Motor neuron (in vitro differentiated cells): Measurements from ENCODE around the gene SPATA24. TPM values are rescaled to one million over a fixed set of nuclear protein-coding genes. Genes with fewer than 3 reads are reported as not detected.
"Not testable (repeated sequence)": the region's sequence is repeated elsewhere in the genome, so short reads cannot be mapped to it uniquely, and the experiment has no call there.

Experiments used
- ATAC-seq, 8 experiments: fragments of 200-7000 bp; cut with Tn5 transposase; replicated peaks in 6 of 8; 2 replicates each; pipeline ENCODE4 v1.8.0; 2021; ENCODE audit warnings: mild to moderate bottlenecking in 8 of 8, moderate library complexity in 8 of 8
- H3K27ac ChIP-seq, 2 donors: fragments of 250-450 bp; sonication (Bioruptor Pico); 2 replicates each; pipeline ENCODE4 v1.9.0; 2021; ENCODE audit warnings: antibody characterized with exemption in 2 of 2, mild to moderate bottlenecking in 2 of 2, moderate library complexity in 1 of 2
- H3K4me1 ChIP-seq, 2 donors: fragments of 250-450 bp; sonication (Bioruptor Pico); replicated peaks in 1 of 2; 2 replicates each; pipeline ENCODE4 v1.6.1; 2021; ENCODE audit warnings: antibody characterized with exemption in 2 of 2, mild to moderate bottlenecking in 2 of 2, moderate library complexity in 1 of 2
- H3K4me3 ChIP-seq, 5 donors: fragments of 250-450 bp; sonication (Bioruptor Pico); 2 replicates each; pipeline ENCODE4 v1.9.0; 2021; ENCODE audit warnings: antibody characterized with exemption in 5 of 5, mild to moderate bottlenecking in 5 of 5, moderate library complexity in 4 of 5
- whole genome bisulfite sequencing, 10 experiments: fragments of 450-650 bp; shearing (Covaris generic); methylation state at CpG; one replicate each; pipeline ENCODE4 v1.0.0; 2022; 5-methylcytosine and 5-hydroxymethylcytosine counted together
- in situ Hi-C, 9 experiments: fragments of 400-800 bp; cut with MboI; loops; one replicate each; pipeline ENCODE4 v1.15.0; 2021; ENCODE audit warnings: low sequenced_read_pairs in 9 of 9, low pct_unique_long_range_greater_than_20kb in 2 of 9; ENCODE audit not compliant: unreplicated experiment in 9 of 9
- total RNA-seq, 8 experiments: library from RNA; unstranded; fragments of 300-600 nt; gene quantifications; 2 replicates each; pipeline versions ENCODE4 v1.2.3 to v1.2.4, GENCODE V29; 2022

The SPATA24 gene
- total RNA-seq, 8 experiments from 2014 or later, result 8.3 to 13.2 (median 10.5) TPM

DNA sequence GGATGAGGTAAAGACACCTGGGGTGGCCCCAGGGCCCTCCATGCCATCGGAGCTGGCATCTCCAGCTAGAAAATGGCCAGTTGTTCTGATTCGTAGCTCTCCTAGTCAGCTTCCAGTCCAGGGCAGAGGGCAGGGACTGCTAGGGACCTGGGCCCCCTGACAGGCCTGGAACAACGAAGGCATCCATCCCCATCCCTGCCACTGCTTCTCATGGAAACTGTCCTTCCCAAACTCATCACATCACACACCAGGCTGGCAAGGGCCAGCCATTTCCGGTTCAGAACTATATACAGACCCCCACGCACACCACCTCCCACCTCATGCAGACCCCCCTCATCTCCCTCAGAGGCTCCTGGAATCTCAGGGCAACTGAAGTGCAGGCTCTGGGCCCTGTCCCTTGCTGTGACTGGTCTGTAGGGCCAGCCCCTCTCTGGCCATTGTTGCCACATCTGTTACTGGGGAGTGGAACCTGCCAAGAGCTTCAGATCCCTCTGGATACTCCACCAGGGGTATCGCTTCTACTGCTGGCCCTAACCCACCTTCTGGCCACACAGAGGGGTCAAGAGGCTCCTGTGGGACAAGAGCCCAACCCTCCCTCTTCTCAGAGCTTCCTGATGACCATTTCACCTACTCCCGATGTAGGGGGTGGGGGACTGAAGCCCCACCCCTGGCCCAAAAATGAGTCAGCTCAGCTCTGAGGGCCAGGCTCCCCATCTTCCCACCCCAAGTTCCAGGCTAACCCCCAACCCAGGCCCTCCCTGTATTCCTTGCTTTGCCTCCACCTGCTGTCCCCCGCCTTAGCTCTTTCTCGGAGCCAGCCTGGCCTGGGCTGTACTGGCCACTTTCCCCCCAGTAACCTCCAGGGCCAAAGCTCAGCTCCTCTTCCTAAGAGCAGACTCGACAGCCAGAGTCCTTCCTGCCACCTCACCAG is 13.0 kb downstream of the SPATA24 start:
- H3K4me3 ChIP-seq, result no peak overlapping the region
- H3K4me1 ChIP-seq, result no peaks in the 10 kb centered on the region
- in situ Hi-C loops, result no loop called here
- H3K27ac ChIP-seq, result no peak overlapping the region
- no peak for ATAC-seq
- 90 to 100% (median 100%) methylated on average over 1 to 3 of the region's 10 CpGs; no CpG with 5 or more reads in 6 of the 10 experiments for WGBS, 10 experiments

DNA sequence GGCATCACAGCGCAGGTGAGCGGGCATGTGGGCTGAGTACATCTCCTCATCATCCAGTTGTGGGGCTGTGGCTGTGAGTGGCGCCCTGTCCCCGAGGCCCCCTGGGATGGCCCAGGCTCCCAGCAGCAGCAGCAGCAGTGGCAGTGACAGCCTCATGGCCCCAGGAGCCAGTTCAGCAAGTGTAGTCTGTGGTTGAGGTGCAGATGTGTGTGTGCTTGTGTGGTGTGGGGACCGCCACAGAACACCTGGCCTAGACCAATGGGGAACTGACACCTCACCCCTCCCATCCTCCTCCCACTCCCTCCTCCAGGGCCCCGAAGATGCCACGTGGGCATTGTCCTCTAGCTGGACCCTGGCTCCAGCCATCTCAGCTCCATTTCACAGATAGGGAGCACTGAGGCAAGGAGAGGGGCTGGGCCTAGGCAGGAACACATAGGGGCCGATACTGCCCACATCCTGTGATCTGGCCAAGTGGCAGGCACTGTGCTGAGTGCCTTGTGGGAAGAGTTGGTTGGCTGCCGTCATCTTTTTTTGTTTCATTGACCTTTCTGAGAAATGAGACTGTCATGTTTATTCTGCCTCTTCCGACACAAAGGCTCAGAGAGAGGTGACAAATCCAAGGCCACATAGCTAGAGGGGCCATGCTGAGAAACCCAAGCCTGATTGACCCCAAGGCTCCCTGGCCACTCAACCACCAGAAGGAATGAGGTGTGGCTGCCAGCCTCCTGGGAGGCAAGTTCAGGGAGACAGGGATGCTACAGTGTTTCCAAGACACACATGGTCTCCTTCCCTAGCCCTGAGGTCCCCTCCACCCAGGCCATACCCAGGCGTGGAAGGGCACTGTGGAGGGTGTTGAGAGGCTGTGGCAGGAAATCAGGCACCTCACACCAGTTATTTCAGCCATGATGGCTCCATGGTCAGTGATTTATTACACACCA is 13.9 kb downstream of the SPATA24 start, which contains the start of gene MZB1:
Gene MZB1 (minus strand): TSS at position 213 of the 938 bp plus-strand sequence. CDS start 57 bp downstream, at position 156.
- Histone ChIP-seq H3K4me3 (no peak within 1 kb of the TSS), H3K4me1 (no peaks in the 10 kb centered on the region), H3K27ac (no peak within 1 kb of the TSS)
- in situ Hi-C loops, result no loop called here
- ATAC-seq, result no peak
- WGBS, 10 experiments, result 58 to 93% (median 90%) methylated on average over 2 to 3 of the region's 11 CpGs; no CpG with 5 or more reads in 5 of the 10 experiments

DNA sequence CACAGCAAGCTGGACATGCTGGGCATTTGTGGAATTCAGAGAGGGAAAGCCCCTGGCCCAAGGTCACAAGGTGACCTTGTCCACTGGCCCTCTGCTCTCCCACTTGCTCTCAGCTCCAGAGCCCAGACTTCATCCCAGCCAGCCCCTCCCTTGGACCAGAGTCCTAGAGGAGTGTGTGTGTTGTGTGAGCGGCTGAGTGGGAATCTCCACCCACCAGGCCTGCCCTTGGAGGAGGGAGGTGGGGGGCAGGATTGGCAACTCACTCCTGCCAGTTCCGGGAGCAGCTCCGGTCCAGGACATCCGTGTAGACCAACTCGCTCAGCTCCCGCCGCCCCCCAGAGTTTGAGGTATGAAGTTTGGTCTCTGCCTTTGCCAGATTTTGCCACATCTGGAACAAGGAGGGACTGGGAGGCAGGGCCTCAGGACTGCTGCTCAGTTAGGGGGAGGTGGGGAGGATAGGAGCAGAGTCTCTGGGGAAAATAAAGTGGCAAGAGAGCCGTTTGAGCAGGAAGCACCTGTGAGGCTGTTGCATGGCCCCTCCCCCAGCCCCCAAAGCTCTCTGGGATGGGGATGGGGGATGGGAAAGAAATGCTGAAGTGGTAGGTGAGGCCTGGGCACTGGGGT is 15.6 kb downstream of the SPATA24 start:
- ATAC-seq, result peak in 6 of 8 experiments; percentile 13 to 40 (median 28)
- Histone ChIP-seq H3K4me3 (no peak overlapping the region), H3K4me1 (no peaks in the 10 kb centered on the region), H3K27ac (no peak overlapping the region)
- WGBS, 10 experiments, result 6 to 20% methylated on average over 1 to 3 of the region's 8 CpGs; no CpG with 5 or more reads in 8 of the 10 experiments
- in situ Hi-C loops, result no loop called here

DNA sequence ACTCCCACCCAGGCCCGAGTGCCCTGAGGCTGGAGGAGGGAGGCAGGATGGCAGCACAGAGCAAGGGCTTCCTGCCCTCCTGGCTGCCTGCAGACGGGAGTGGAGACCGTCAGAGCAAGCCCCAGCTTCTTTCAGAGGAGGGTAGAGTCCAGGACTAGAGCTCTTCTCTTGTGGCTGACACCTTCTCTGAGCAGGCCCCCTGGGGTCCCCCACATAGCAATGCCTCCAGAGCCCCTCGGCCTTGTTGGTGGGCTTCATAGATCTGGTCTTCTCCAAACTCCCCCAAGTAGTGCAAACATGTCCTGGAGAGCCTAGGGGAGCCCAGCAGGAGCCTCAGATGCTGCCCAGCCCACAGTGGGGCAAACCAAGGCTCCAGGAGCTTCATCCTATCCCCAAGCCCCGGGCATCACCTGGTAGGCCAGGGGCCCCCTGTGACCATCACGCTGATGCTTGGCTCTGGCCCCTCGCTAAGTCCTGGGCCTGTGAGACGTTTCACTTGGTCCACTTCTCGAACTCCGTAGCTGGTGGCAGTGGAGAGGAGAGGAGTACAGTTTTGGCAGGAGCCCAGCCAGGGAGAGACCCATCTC is 16.2 kb downstream of the SPATA24 start:
- in situ Hi-C loops, result no loop called here
- Histone ChIP-seq H3K4me3 (no peak overlapping the region), H3K27ac (no peak overlapping the region), H3K4me1 (no peaks in the 10 kb centered on the region)
- ATAC-seq, result no peak
- 10 to 90% (median 72%) methylated on average over 1 to 4 of the region's 10 CpGs; no CpG with 5 or more reads in 5 of the 10 experiments for WGBS, 10 experiments

DNA sequence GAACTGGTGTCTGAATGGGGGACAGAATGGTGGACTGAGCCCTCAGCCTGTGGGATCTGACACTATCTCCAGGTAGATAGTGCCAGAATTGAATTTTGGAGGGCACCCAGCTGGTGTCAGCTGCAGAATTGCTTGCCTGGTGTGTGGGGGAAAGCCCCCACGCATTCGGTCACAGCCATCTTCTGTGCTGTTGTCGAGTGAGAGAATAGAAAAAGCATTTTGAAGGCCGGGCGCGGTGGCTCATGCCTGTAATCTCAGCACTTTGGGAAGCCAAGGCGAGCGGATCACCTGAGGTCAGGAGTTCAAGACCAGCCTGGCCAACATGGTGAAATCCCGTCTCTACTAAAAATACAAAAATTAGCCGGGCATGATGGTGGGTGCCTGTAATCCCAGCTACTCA is 16.9 kb downstream of the SPATA24 start:
- H3K27ac ChIP-seq, H3K4me3 ChIP-seq, ATAC-seq, H3K4me1 ChIP-seq, in situ Hi-C loops: not testable (repeated sequence)
- whole genome bisulfite sequencing, 10 experiments, result 57 to 100% (median 91%) methylated on average over 1 to 6 of the region's 10 CpGs; no CpG with 5 or more reads in 3 of the 10 experiments

DNA sequence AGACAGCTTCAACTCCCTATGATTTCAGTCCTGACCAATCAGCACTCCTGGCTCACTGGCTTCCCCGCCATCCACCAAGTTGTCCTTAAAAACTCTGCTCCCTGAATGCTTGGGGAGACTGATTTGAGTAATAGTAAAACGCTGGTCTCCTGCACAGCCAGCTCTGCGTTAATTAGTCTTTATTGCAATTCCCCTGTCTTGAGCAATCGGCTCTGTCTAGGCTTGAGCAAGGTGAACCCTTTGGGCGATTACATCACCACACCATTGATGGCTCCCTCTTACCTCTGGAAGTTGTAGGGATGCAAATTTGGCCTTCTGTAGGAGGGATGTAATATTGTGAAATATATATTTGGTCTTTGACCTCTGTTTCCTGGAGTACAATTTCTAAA is 17.8 kb downstream of the SPATA24 start:
- no peak for ATAC-seq
- in situ Hi-C loops, result no loop called here
- WGBS, 10 experiments, result 60 to 100% (median 85%) methylated on average over 1 to 5 of the region's 5 CpGs; no CpG with 5 or more reads in 4 of the 10 experiments

DNA sequence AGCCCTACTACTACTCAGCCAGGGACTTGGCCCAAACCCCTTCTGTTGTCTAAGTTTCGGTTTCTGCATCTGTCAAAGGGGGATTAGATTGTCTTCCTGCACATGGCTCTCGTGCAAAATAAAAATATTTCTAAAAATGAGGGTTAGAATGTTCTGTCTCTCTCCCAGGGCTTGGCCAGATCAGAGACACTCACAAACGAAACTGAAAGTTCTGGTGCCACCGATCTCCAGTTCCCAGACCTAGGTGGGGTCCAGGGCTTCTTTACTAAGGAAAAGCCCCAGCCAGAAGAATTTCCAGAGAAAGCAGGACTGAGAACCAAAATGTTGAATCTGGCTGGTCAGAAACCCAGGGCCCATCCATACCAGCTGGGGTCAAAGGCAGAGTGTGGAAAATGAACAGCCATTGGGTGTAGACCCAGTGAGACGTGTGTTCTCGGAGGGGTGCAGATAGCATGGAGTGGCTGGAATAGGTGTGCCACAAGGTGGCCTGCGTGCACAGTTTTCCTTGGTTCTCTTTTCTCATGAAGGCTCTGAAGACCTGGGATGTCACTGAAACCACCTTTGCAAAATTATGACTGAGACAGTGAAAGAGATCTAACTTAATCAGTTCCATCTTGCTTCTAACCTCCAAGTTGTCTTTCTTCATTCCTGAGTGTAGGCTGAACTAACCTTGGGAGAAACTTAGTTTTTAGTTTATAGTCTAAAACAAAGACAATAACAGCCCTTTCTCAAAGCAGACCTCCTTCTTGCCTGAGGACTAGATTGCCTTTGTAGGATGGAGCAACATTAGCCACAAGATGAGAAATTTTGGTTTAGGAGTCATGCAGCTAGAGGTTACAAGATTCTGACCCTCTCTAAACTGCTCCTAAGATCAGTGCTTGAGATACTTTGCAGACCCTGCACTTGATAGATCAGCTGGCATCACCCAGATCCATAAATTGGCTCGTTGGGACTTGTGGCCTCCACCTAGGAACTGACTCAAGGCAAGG is 18.5 kb downstream of the SPATA24 start:
- no peak overlapping the region for H3K27ac ChIP-seq
- H3K4me1 ChIP-seq, result no peaks in the 10 kb centered on the region
- no peak overlapping the region for H3K4me3 ChIP-seq
- WGBS, 10 experiments, result 0 to 75% (median 23%) methylated on average over 1 to 4 of the region's 8 CpGs; no CpG with 5 or more reads in 5 of the 10 experiments
- in situ Hi-C loops, result no loop called here
- ATAC-seq, result peak in 3 of 8 experiments; percentile 74 to 76 (median 74)

More for the DNA sequence above, 17.8 kb downstream of the SPATA24 start:
- H3K4me1 ChIP-seq, result no peaks in the 10 kb centered on the region
- no peak overlapping the region for H3K27ac ChIP-seq
- no peak overlapping the region for H3K4me3 ChIP-seq

DNA sequence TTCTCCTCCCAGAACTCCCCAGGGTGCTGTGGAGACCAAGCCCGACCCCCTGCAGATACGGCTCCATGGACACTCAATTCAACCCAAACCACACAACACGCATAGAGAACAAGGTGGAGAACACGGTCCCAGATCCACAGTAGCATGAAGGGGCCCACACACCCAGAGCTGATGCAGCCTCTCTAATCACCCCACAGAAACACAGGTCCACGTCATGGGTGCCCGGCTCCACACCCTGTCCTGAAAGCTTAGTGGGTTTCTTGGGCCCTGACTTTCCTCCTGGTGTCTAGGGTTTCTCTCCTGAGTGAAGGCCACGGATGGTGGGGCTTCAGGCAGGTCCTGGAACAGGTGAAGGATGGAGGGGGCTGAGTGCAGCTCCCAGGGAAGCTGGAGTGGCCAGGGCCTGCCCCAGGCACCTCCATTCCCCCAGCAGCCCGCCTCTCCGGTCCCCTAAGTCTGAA is 19.3 kb downstream of the SPATA24 start:
- in situ Hi-C loops, result no loop called here
- H3K4me1 ChIP-seq, result no peaks in the 10 kb centered on the region
- H3K4me3 ChIP-seq, result no peak overlapping the region
- no peak overlapping the region for H3K27ac ChIP-seq
- WGBS, 10 experiments, result 72 to 87% (median 83%) methylated on average over 1 to 3 of the region's 9 CpGs; no CpG with 5 or more reads in 5 of the 10 experiments
- ATAC-seq, result peak in 2 of 8 experiments; percentile 5 to 14

DNA sequence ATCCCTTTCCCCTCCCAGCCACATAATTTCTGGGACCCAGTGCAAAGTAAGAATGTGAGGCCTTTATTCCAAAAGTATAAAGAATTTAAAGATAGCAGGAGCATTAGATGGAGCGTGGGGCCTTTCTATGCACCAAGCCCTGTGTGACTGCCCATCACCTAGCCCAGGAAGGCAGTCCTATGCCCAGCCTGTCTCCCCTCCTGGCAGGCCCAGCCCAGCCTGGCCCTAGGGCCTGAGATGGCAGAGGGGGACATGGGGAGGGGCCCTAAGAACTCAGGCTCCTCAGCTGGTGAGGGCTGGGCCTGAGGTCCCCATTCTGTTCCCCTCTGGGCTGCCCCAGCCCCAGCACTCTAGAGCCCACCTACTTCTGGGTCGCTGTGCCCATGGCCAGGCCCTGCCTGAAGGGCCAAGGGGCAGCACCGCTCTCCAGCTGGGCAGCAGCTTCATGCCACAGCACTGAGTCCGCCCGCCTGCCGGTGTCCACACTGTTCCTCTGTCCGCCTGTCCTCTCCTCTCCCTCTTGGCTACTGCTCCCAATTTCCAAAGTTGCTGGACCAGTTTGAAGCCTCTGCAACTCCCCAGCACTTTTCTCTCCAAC is 19.8 kb downstream of the SPATA24 start:
- no peaks in the 10 kb centered on the region for H3K4me1 ChIP-seq
- in situ Hi-C loops, result no loop called here
- no peak for ATAC-seq
- WGBS, 10 experiments, result 68 to 100% (median 85%) methylated on average over 1 to 5 of the region's 7 CpGs; no CpG with 5 or more reads in 6 of the 10 experiments
- H3K27ac ChIP-seq, result no peak overlapping the region
- no peak overlapping the region for H3K4me3 ChIP-seq

DNA sequence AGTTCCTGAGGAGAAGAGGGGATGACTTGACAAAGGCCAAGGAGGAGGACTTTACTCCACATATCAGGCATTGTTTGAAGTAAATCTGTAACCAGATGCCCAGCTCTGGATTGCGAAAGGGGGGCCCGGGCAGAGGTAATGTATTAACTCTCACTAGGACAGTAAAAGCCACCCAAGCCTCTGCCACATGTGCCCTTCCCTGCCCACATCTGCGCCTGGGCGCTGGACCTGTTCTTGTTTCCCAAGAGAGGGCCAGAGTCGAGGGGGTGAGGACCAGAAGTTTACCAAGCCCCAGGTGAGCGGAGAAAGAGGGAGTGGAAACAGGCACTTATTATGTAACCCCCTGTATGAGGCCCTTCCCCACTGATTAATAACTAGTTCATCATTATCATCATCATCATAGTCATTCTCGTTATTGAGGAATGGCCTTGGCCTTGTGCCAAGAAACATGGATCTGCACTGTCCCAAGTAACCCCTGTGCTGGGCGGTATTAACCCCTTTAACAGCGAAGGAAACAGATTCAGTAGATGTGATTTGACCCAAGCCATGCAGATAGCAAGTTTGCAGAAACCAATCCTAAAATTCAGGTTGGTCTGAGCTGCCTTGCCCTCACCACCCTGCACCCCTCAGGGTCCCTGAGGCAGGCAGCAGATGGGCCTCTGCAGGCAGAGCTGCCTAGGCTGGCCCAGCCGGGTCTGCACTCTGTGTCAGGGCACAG is 20.5 kb downstream of the SPATA24 start, which contains the start of gene SLC23A1:
Gene SLC23A1 (minus strand): TSS at position 23 of the 718 bp plus-strand sequence. CDS start 44 bp downstream, outside the sequence.
- 60 to 100% (median 78%) methylated on average over 1 to 8 of the region's 10 CpGs; no CpG with 5 or more reads in 2 of the 10 experiments for WGBS, 10 experiments
- in situ Hi-C loops, result no loop called here
- no peak for ATAC-seq
- H3K4me1 ChIP-seq, result no peaks in the 10 kb centered on the region
- no peak within 1 kb of the TSS for H3K27ac ChIP-seq
- no peak within 1 kb of the TSS for H3K4me3 ChIP-seq
